Stimulated activated CD4-positive, alpha-beta T cell treated with anti-CD3 and anti-CD28 coated beads, Interleukin-1b, Interleukin-23, amount 100 ng/mL, for 48 hours (primary cell): ENCODE data around the gene FGGY.

Experiments
- DNase-seq: peaks from one replicate; pipeline ENCODE4 v3.0.0-alpha.2; 2020

FGGY gene

GRCh38 chr1:59316497-59317128 lies 19.7 kb downstream of the FGGY start:
- DNase-seq: no peak

- no peak for DNase-seq
Observed at GRCh38 chr1:59317343-59317742, 20.4 kb downstream of the FGGY start.

DNA sequence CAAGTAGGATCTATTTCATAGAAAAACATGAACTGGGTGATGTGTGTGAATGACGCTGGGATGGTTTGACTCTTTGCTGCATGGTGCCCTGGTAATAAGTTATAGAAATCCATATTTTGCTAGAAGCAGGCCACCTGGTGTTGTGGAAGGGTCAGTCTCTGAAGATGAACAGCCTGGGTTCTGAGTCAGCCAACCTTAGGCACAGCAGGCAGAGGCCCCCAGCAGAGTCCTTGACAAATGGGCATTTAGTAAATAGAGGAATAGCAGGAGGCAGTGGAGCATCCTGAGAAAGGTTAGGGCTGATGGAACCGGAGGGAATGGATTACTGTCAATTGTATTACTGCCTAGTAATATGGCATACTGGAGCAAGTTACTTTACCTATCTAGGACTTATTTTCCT lies 20.9 kb downstream of the FGGY start:
- DNase-seq: no peak

DNA sequence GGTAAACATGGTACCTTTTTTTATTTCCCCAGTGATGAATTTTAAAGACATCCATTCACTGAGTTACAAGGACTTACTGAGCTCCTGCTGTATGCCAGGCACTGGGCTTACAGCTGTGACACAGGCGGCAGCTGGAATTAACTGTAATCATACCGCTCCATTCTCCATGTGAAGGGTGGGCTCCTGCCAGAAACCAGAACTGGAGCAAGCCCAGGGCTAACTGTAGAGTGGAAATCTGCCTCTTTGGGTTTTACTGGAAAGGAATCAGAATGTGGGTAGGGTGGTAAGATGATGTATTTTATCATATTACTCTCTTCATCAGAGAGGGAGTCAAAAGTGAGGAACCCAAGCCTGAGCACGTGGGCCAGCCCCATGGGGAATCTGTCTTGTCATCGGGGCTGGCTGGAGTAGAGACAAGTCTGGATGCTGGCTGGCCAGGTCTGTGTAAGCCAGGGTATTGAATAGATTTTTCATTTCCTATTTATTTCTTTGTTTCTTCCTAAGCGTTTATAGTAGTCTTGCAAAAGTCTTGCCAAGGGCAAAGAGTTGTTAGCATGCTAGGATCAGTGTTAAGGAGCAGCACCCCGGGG lies 21.5 kb downstream of the FGGY start:
- DNase-seq: no peak

- DNase-seq: no peak
Observed at GRCh38 chr1:59322394-59322793, 25.5 kb downstream of the FGGY start.

- DNase-seq: no peak
Observed at GRCh38 chr1:59322814-59323213, 25.9 kb downstream of the FGGY start.

- DNase-seq: no peak
Observed at GRCh38 chr1:59323879-59324278, 27.0 kb downstream of the FGGY start.

DNA sequence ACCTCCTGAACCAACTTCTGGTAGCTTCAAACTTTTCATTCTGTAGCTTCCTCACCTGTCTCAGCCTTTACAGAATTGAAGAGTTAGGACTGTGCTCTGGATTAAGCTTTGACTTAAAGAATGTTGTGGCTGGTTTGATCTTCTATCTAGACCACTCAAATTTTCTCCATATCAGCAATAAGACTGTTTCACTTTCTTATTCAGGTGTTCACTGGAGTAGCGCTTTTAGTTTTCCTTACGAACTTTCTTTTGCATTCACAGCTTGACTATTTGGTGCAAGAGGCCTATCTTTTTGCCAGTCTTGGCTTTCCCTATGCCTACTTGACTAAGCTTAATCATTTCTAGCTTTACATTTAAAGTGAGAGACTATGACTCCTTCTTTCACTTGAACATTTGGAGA lies 31.5 kb downstream of the FGGY start:
- no peak for DNase-seq

- no peak for DNase-seq
Observed at GRCh38 chr1:59329412-59330053, 32.6 kb downstream of the FGGY start.

DNA sequence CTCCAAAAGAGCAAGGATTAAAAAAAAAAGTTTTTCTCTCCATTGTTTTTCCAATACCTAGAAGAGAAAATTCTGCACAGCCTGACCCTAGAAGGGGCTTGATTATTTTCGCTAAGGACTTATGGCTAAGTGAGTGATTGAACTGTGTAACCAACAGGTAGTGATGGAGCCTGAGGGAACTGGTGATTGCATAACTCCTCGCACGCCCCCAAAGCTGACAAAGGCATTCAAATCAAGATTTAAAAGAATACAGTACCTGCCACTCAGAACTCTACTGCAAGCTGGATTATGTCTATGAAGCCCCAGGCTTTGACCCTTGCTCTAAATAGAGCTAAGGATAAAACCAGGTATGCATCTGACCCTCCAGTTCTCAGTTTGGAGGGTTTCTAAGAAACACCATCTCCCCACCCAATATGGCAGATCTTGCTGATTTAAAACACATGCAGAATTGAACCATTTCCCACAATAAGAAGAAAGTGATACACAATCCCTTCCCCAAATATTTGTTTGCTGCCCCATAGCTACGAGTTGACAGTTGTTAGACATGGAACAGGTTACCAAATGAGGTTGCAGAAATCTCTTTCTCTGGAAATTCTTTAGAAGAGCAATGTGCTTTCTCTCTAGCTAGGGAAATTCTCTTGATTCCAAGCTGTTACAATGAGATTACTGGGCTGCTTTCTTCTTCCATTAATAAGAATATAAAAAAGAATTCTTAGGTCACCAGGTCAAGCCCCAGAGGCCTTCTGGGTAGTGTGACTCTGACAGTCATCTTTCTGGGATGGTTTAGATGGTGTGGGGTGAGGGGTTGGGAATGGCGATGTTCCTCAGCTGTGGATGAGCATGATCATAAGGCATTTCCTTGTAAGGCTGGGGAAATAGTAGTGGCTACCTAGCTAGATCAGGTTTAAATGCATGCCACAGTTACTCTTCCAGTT lies 35.1 kb downstream of the FGGY start:
- DNase-seq: no peak

GRCh38 chr1:59332983-59333382 lies 36.1 kb downstream of the FGGY start:
- peak; percentile 13 for DNase-seq

GRCh38 chr1:59333626-59334277 lies 36.9 kb downstream of the FGGY start:
- peak; percentile 2 for DNase-seq

DNA sequence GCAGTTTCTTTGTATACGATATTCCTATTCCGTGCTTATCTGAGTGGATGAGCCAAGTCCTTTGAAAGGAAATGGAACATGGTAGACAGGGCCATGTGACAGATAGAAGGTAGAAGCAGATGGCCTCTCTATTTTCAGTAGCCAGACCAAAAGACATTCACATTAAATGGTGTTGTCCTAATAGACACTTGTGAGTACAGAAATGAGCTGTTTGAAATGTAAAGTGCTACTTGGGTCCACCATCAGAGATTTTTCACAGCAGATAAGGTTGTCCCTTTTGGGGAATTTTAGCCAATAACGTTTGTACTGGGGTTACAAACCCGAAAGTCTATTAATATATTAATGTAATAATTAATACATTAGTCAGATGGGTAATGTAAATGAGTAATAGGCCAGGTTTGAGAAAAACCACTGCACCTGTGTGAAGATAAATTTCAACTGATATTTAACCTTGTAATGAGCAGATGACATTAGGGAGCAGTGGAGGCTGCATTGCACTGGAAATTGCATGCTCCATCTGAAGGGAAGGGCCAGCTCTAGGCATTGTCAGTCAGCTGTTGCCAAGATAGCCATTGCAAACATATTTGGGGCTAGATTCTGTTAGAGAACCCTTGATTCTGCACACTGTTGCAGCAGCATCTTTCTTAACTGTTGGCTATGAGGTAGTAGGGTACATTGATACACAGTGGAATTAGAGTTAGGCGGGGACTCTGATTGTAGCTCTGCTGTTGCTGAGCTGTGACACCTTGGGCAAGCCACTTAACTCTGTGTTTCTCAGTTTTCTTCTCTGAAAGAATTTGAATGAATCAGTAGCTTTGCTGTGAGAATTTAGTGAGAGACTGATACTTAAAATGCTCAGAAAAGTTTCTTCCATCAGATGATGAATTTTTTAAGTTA lies 43.8 kb downstream of the FGGY start:
- no peak for DNase-seq

DNA sequence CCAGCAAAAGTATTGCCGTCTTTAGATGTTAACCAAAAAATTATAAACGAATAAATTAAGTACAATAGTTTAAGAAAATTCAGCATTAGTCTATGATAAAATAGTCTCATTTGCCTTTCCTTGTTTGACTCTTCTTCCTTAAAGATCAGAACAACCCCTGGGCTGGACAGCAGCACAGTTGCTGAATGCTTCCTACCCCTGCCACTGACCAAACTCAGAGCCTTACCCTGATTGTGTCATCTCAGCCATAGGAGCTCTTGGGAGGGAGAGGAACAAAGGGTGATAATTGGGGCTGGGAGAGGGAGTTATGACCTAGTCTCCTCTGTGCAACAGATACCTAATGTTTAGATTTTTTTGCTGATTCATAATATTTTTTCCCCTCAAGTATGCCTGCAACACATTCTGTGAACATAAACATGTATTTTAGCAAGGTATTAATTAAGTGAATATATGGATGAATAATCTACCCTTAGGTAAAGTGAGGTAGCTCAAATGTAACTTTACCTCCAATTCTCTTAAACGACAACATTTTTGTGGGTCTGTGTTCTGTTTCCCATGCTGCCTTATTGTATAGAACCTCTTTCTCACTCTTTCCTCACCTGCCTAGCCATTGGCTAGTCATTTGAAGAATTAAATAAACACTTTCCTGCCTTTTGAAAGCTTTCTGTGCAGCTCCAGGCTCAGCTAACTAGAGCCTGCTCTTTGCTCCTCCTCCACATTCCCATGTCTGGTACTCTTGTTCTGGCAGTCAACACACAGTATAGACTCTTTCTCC lies 46.1 kb downstream of the FGGY start:
- no peak for DNase-seq

DNA sequence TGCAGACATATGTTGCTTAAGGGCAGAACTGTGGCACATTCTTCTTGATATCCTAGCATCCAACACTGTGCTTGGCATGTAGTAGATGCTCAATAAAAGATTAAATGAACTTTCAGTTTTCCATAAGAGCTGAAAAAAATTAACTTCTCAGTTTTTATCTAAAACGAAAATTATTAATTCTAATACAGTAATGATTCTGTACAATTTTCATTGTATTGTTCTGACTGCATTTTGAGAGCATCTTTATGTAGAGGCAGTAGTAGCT lies 46.6 kb downstream of the FGGY start:
- no peak for DNase-seq

DNA sequence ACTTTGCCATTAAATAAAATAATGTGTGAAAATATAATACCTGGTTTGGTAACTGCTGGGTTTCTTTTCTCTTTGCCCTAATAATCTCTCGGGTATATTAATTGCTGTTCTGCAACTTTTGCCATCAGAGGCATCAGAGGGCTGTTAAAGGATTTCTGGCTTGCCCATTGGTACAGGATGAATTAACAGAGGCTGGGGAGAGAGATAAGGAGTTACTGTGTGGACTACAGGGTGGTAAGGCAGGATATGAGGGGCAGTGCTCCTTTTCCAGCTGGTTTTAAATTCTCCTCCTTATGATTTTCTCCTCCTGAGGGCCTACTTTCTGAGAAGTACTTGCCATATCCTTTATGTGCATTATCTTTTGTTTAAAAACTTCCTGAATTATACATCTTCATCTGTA lies 48.3 kb downstream of the FGGY start:
- no peak for DNase-seq

GRCh38 chr1:59346429-59346828 lies 49.5 kb downstream of the FGGY start:
- no peak for DNase-seq

DNA sequence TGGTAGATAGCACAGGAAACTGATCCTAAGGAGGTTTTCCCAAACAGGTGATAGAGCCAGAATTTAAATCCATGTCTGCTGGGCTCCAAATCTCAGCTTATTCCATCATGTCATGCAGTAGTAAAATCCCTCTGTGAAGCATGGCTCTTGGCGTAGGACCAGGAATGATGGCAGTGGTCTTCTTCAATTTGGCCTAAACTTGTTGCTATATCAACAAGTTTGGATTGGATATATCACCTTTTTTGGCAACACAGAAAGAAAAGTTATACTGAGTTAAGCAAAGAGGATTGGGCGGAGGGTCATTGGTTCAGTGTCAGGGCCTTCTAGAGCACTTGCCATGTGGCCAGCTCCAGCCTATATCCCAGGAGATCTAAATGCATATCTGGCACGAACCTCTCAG lies 52.2 kb downstream of the FGGY start:
- no peak for DNase-seq

DNA sequence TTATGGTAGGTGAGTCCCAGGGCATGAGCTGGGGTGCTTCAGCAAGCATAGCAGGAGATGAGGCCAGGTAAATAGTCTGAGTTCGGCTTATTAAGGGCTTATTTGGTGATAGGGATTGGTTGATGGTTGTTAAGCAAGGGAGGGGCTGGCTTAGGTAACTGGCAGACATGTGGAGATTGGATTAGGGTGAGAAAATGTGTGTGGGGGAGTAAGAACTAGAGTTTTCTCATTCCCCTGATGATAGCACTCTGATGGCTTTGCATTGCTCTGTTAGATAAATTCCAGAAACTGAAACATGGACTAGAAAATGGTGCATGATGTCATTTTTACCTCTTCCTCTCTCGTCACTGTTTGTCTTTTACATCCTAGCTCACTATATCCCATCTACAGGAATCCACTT lies 53.6 kb downstream of the FGGY start:
- DNase-seq: no peak

GRCh38 chr1:59352065-59352464 lies 55.2 kb downstream of the FGGY start:
- DNase-seq: no peak

- DNase-seq: no peak
Observed at GRCh38 chr1:59353453-59353852, 56.6 kb downstream of the FGGY start.
